Cortex of kidney (tissue), 1 donor: Measurements from ENCODE around the gene ACKR1.

Experiments
- DNase-seq: peaks from one replicate; lab custom pipeline; 2025; lab: John Stamatoyannopoulos, UW

Gene ACKR1

DNA sequence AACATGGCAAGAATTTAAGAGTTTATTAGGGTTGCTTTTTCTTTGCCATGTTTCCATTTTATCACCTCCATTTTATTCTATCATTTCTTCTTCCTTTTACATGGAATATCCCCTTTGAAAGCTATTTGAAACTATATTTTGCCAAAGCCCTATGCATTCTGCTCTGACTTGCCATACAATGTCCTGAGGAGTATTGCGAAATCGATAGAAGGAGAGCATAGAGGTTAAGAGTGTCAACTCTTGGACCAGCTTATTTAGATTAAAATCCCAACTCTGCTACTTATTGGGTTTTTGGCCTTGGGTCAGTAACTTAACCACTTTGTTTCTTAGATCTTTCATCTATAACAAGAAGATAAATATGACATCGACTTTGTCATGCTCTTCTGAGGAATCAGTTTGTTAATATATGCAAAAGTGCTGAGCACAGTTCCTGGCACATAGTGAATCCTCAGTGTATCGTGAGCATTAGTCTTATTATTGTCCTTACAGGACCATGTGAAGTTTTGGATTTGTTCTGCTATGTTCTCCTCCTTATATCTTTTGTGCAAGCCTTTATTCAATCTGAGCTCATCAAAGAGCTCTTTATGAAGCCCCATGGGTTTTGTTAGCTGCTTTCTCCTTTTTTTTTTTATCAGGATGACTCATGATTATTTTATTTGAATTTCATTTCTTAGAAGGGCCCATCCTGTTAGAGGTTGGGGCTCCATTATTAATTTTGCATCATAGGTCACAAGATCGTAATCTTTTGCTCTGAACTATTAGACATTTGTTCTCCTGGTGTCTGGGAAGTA, 17.6 kb downstream of the ACKR1 start:
- DNase-seq = no peak

DNA sequence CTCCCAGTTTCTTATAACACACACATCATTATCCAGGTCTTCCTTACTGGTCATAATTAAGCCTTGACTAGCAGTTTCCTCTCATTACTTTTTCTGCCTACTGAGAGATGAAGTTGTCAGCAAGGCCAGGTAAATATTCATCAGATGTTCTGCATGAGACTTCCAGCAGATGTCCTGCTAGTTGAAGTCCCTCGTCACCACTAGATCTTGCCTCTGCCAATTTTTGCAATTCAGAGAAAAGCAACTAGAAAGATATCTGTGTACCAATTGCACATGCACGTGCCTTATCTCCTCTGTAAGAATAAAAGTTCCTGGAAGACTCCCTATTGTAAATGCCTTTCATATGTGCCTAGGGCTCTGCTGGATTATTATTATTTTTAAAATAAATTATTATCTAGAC, 18.3 kb downstream of the ACKR1 start:
- DNase-seq = no peak

DNA sequence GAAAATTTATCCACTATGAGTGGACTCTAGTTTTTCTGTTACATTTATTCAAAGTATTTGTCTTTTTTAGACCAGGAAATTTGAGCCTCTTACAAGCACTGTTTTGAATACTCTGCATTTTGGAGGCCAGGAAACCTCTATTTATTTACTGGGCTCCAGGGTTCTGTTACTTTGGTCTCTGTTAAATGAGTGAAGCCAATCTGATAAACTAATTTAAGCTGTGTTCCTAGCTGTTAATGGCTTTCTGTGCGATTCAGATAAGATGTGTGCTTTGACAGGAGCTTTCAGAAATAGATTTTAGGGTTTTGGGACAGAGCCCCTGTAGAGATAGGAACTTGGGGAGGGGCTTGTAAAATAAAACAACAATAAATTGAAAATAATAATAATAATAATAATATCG, 23.9 kb downstream of the ACKR1 start:
- DNase-seq = no peak

DNA sequence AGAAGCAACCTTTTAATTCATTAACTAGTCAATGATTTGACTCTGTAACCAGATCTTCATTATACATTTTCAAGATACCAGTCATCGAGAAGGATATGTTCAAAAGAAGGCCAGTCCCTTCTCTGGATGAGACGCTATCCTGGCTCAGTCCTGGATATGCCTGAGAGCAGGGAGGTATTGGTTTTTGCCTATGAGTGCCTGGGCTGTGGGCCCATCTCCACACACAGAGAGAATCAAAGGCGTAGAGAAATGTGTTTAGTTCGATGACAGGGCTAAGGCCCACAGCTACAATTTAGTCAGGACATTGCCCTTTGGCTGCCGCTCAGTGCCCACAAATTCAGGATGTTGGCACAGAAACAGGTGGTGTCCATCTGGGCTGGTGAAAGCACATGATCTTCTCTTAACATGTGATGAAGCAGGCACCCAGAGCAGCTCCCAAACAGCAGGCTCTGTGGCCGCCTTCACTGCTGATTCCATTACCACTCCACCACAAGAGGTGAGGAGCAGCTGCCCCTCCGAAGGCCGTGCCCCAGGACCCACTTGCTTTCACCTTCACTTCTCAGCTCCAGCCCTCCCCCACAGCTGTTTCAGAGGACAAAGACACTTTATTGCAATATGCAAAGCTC, 24.7 kb downstream of the ACKR1 start:
- DNase-seq = no peak

DNA sequence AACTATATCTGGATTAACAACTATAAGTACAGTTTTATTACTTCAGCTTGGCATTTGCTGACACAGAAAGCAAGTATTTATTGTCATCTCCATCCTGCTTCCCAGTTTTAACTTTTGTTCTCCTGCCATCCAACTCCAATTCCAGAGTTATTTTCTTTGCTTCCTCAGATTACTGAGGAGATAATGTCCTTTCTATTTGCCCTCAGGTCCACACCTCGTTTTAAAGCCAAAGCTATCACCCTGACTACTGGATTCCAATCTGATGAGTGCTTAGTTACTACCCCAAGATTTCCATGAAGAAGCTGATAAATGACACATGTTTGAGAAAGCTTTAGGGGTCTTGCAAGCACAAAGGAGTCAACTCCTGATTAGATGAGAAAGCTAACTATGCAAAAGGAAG, 25.2 kb downstream of the ACKR1 start:
- DNase-seq = no peak

DNA sequence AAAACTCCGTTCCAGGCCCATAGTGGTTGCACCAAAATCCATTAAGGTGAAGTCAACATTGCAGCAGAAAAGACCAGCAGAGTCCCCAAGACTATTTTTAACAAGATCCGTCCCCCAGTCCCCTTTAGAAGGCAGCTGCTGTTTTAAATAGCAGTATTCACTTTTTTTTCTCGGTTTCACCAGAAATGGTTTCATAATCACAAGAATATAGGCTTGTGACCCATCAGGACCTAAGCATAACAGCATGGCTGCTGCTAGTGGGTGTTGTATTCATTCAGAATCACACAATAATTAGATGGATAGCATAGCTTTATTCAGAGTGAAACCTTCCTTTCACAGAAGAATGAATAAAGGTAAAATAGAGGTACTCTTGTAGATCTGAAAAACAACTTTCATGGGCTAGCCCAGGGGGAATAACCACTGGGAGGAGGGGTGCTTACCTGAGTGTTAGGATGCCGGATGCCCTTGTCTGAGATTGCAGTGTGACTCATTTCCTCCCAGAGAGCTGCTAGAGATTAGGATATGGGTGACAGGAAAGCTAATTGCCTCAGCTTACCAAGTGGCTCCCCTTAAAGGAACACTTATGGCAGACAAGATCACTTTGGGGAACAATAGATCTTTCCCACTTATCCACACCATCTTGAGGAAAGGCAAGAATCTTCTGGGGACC, 35.0 kb downstream of the ACKR1 start:
- no peak for DNase-seq

DNA sequence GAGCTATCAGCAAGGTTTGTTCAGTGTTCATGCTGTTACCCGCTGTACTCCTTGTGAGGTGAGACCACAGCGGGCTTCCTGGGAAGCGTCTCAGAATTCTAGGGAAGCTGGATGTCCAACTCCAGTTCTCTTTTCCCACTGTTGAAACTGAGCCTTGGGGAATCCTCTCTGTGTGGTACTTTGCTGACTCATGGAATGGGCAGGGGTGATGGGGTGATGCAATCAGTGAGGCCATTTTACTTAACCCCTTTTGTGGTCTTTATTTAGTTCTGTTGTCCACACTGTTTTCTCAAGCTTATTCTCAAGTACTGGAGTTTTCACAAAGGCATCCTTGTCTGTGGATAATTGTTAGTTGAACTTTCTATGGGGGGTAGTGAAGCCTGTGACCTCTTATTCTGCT, 42.6 kb downstream of the ACKR1 start:
- DNase-seq = no peak

DNA sequence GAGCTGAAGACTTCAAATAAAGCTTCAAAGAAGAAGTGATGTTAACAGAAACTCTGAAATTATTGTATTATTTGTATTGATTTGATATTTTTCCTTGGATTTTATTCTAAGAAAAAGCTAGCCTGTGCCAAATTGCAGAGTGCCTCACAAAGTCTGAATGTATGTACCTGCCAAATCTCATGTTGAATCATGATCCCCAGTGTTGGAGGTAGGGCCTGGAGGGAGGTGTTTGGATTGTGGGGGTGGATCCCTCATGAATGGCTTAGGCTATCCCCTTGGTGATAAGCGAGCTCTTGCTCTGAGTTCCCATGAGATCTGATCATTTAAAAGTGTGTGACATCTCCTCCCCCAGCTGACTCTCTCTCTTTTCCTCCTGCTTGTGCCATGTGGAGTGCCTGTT, 43.6 kb downstream of the ACKR1 start:
- DNase-seq = no peak

DNA sequence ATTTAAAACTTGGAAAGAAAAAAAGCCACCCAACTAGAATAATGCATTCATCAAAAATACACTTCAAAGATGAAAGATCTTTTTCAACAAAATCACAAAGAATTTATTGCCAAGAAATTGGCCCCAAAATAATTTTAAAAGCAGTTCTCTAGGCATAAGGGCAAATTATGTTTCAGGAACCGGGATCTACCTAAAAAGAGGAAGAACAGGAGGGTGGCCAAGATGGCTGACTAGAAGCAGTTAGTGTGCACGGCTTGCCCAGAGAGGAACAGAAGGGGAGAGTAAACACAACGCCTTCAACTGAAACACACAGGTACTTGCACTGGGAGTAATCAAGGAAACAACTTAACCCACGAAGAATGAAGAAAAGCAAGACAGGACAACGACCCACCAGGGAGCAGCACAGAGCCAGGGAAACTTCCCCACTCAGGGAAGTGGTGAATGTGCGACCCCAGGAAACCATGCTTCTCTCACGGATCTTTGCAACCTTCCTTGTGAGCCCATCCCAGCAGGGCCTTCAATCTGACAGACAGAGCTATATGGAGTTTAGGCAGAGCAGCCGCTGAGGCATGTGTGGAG, 46.1 kb downstream of the ACKR1 start:
- no peak for DNase-seq
